Sigmoid colon (tissue), 7 donors: ENCODE data around the gene AUTS2. TPM values are rescaled to one million over a fixed set of nuclear protein-coding genes. Genes with fewer than 3 reads are reported as not detected.

Source experiments
- DNase-seq: peaks from one replicate; pipeline ENCODE4 v3.0.0-alpha.2; 2019
- H3K27ac ChIP-seq, 4 donors: fragments of 200-600 bp; sonication (generic); one replicate each; pipeline ENCODE4 v1.5.1; 2016 to 2019; ENCODE audit warnings: mild to moderate bottlenecking in 1 of 4
- H3K27me3 ChIP-seq, 3 donors: fragments of 200-600 bp; sonication (generic); one replicate each; pipeline ENCODE4 v1.5.1; 2019; ENCODE audit warnings: mild to moderate bottlenecking in 1 of 3
- H3K36me3 ChIP-seq, 4 donors: fragments of 200-600 bp; sonication (generic); one replicate each; pipeline ENCODE4 v1.5.1; 2016 to 2019
- H3K4me1 ChIP-seq, 4 donors: fragments of 200-600 bp; sonication (generic); one replicate each; pipeline ENCODE4 v1.5.1; 2017 to 2019
- H3K4me3 ChIP-seq, 4 donors: fragments of 200-600 bp; sonication (generic); one replicate each; pipeline ENCODE4 v1.5.1; 2017 to 2019; ENCODE audit warnings: mild to moderate bottlenecking in 2 of 4, moderate library complexity in 1 of 4
- H3K9me3 ChIP-seq, 4 donors: fragments of 200-600 bp in 3 of 4; sonication (generic) in 3 of 4; one replicate each; pipeline versions ENCODE4 v1.5.1 to v1.6.1; 2013 to 2019
- CTCF ChIP-seq, 4 experiments: fragments of 450-650 bp in 3 of 4; fragments of 200-600 bp in 1 of 4; IDR thresholded peaks; one replicate each; pipeline ENCODE4 v1.5.1; 2016 to 2019; ENCODE audit warnings: antibody characterized with exemption in 4 of 4, mild to moderate bottlenecking in 3 of 4, moderate library complexity in 2 of 4
- EP300 ChIP-seq, 4 donors: sonication (generic); formaldehyde crosslinking; IDR thresholded peaks; one replicate each; pipeline ENCODE4 v1.6.1; 2017; ENCODE audit warnings: antibody characterized with exemption in 4 of 4
- POLR2A ChIP-seq, 2 donors: fragments of 450-650 bp; IDR thresholded peaks; one replicate each; pipeline ENCODE4 v1.6.1; 2016; ENCODE audit warnings: antibody characterized with exemption in 2 of 2, mild to moderate bottlenecking in 2 of 2, moderate library complexity in 2 of 2
- POLR2AphosphoS5 ChIP-seq, 4 donors: sonication (generic); formaldehyde crosslinking; IDR thresholded peaks; one replicate each; pipeline ENCODE4 v1.6.1; 2017; ENCODE audit warnings: antibody characterized with exemption in 4 of 4
- WGBS, 2 donors: extraction: QIAGEN DNeasy Blood & Tissue Kit; methylation state at CpG; one replicate each; pipeline ENCODE4 v1.1.7; 2013; 5-methylcytosine and 5-hydroxymethylcytosine counted together
- intact Hi-C: fragments of 100-400 bp; cut with DNase I; formaldehyde crosslinking; loops from one replicate; pipeline ENCODE4 v1.15.1; 2023
- polyA plus RNA-seq, 3 donors: library from polyadenylated mRNA; stranded (reverse); fragments of 200-250 nt; gene quantifications; one replicate each; pipeline ENCODE4 v1.2.3, GENCODE V29; 2013
- total RNA-seq, 4 donors: library from RNA; depleted of rRNA; stranded (reverse); fragments of >200 nt; gene quantifications; one replicate each; pipeline ENCODE4 v1.1.0, GENCODE V29; 2016
- donor health status: healthy with polysubstance abuse.
- donor health status: Bipolar disorder and iron deficiency.
- donor health status: healthy.

Gene AUTS2
- total and polyA plus RNA-seq, 7 donors: 3.6 to 55.7 (median 25.5) TPM

- no peaks in the 10 kb centered on the region for H3K27me3 ChIP-seq
- intact Hi-C loops: no loop called here
- TF ChIP-seq EP300 (IDR thresholded peaks at IDR 0.05): no peak
- no peak for TF ChIP-seq POLR2A (IDR thresholded peaks at IDR 0.05)
- H3K4me3 ChIP-seq: no peak overlapping the region
- H3K36me3 ChIP-seq: no peaks in the 10 kb centered on the region
- H3K27ac ChIP-seq: no peak overlapping the region
- H3K4me1 ChIP-seq: peaks cover 0 to 6% (median 3%) of the 10 kb centered on the region in 4 donors
- WGBS, 2 donors: 78 to 89% methylated on average over 5 of the region's 5 CpGs
- no peak for DNase-seq
- H3K9me3 ChIP-seq: no peaks in the 10 kb centered on the region
These were observed 1143.4 kb downstream of the AUTS2 start for GRCh38 chr7:70741666-70742065.

GRCh38 chr7:70743531-70744325 lies 1145.5 kb downstream of the AUTS2 start:
- Histone ChIP-seq H3K36me3 (no peaks in the 10 kb centered on the region), H3K27me3 (no peaks in the 10 kb centered on the region), H3K4me3 (no peak overlapping the region), H3K27ac (no peak overlapping the region), H3K9me3 (no peaks in the 10 kb centered on the region), H3K4me1 (no peaks in the 10 kb centered on the region)
- WGBS, 2 donors: 78 to 87% methylated on average over 9 of the region's 9 CpGs
- intact Hi-C loops: no loop called here
- TF ChIP-seq POLR2AphosphoS5 (IDR thresholded peaks at IDR 0.05) (no peak), POLR2A (IDR thresholded peaks at IDR 0.05) (no peak), CTCF (IDR thresholded peaks at IDR 0.05) (no peak), EP300 (IDR thresholded peaks at IDR 0.05) (no peak)
- DNase-seq: no peak

- no peak overlapping the region for H3K27ac ChIP-seq
- 89 to 94% methylated on average over 12 of the region's 12 CpGs for WGBS, 2 donors
- H3K4me1 ChIP-seq: no peaks in the 10 kb centered on the region
- H3K27me3 ChIP-seq: no peaks in the 10 kb centered on the region
- no peaks in the 10 kb centered on the region for H3K9me3 ChIP-seq
- H3K4me3 ChIP-seq: no peak overlapping the region
- intact Hi-C loops: no loop called here
- DNase-seq: no peak
- no peaks in the 10 kb centered on the region for H3K36me3 ChIP-seq
- TF ChIP-seq POLR2A (IDR thresholded peaks at IDR 0.05) (no peak), POLR2AphosphoS5 (IDR thresholded peaks at IDR 0.05) (no peak), EP300 (IDR thresholded peaks at IDR 0.05) (no peak), CTCF (IDR thresholded peaks at IDR 0.05) (no peak)
These were observed 1146.2 kb downstream of the AUTS2 start for GRCh38 chr7:70744492-70744891.

DNA sequence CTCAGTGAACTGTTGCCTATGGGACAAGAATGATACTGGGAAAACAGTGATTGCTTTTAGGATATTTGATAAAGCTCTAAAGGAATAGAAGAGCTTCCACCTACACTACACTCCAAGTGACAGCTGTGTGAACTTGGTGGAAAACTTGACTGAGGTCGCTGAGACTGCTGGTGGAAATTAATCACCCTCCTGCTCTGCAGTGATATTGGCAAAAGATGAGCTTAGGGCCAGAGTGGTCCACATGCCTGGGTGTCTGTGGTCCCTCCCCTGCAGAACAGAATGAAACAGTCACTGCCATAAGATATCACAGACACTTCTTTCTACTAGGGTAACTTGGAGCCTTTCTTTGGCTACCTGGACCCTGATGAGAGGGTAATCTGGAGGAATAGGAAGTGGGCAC lies 1151.6 kb downstream of the AUTS2 start:
- H3K36me3 ChIP-seq: no peaks in the 10 kb centered on the region
- no peaks in the 10 kb centered on the region for H3K4me1 ChIP-seq
- no peak overlapping the region for H3K4me3 ChIP-seq
- no peaks in the 10 kb centered on the region for H3K9me3 ChIP-seq
- 79 to 87% methylated on average over 1 of the region's 1 CpG for WGBS, 2 donors
- H3K27me3 ChIP-seq: no peaks in the 10 kb centered on the region
- intact Hi-C loops: no loop called here
- H3K27ac ChIP-seq: no peak overlapping the region
- DNase-seq: no peak
- TF ChIP-seq POLR2A (IDR thresholded peaks at IDR 0.05) (no peak), EP300 (IDR thresholded peaks at IDR 0.05) (no peak), CTCF (IDR thresholded peaks at IDR 0.05) (no peak), POLR2AphosphoS5 (IDR thresholded peaks at IDR 0.05) (no peak)

GRCh38 chr7:70751895-70752294 lies 1153.6 kb downstream of the AUTS2 start:
- intact Hi-C loops: no loop called here
- Histone ChIP-seq H3K9me3 (no peaks in the 10 kb centered on the region), H3K4me3 (no peak overlapping the region), H3K27me3 (no peaks in the 10 kb centered on the region), H3K27ac (no peak overlapping the region), H3K36me3 (no peaks in the 10 kb centered on the region), H3K4me1 (no peaks in the 10 kb centered on the region)
- DNase-seq: no peak
- WGBS, 2 donors: 81 to 83% methylated on average over 5 of the region's 5 CpGs
- no peak for TF ChIP-seq EP300 (IDR thresholded peaks at IDR 0.05)
- TF ChIP-seq POLR2AphosphoS5 (IDR thresholded peaks at IDR 0.05): no peak
- TF ChIP-seq CTCF (IDR thresholded peaks at IDR 0.05): no peak
- TF ChIP-seq POLR2A (IDR thresholded peaks at IDR 0.05): no peak
